RWPE2 (cell line): Measurements from ENCODE around the gene ZCCHC10.
A peak's percentile ranks its signal among the peaks of the same experiment; 100 is the strongest.

Experiments used
- ATAC-seq: fragments of 200-7000 bp; cut with Tn5 transposase; 3 replicates; pipeline ENCODE4 v1.9.1; 2021; ENCODE audit warnings: low read depth
- DNase-seq: peaks from one replicate; pipeline ENCODE4 v3.0.0-alpha.2; 2020; ENCODE audit warnings: low spot score
- H3K27ac ChIP-seq: fragments of 450-650 bp; 2 replicates; pipeline ENCODE4 v1.5.1; 2017; ENCODE audit warnings: mild to moderate bottlenecking; ENCODE audit not compliant: poor library complexity, severe bottlenecking
- H3K27me3 ChIP-seq: fragments of 250-450 bp; sonication (Bioruptor Pico); 2 replicates; pipeline ENCODE4 v1.5.1; 2021; ENCODE audit warnings: mild to moderate bottlenecking, moderate library complexity; ENCODE audit not compliant: insufficient read depth, poor library complexity, severe bottlenecking
- H3K36me3 ChIP-seq: fragments of 250-450 bp; sonication (Bioruptor Pico); 2 replicates; pipeline ENCODE4 v1.5.1; 2020; ENCODE audit warnings: low read depth, mild to moderate bottlenecking, moderate library complexity
- H3K4me1 ChIP-seq: fragments of 250-450 bp; sonication (Bioruptor Pico); 2 replicates; pipeline ENCODE4 v1.5.1; 2021; ENCODE audit warnings: mild to moderate bottlenecking, moderate library complexity; ENCODE audit not compliant: insufficient read depth, poor library complexity, severe bottlenecking
- H3K4me3 ChIP-seq: fragments of 250-450 bp; sonication (Bioruptor Pico); 2 replicates; pipeline ENCODE4 v1.5.1; 2021; ENCODE audit warnings: mild to moderate bottlenecking, moderate library complexity; ENCODE audit not compliant: severe bottlenecking
- H3K9me3 ChIP-seq: fragments of 250-450 bp; sonication (Bioruptor Pico); 2 replicates; pipeline ENCODE4 v1.5.1; 2021; ENCODE audit warnings: mild to moderate bottlenecking, moderate library complexity; ENCODE audit not compliant: severe bottlenecking
- CTCF ChIP-seq: fragments of 450-650 bp; IDR thresholded peaks from one replicate; pipeline ENCODE4 v1.5.1; 2017; ENCODE audit warnings: mild to moderate bottlenecking, moderate library complexity; ENCODE audit not compliant: poor library complexity, severe bottlenecking

ZCCHC10 gene

GRCh38 chr5:132953710-132954109 is 72.6 kb downstream of the ZCCHC10 start:
- ATAC-seq, result no peak
- H3K9me3 ChIP-seq, result no peaks in the 10 kb centered on the region
- H3K36me3 ChIP-seq, result peaks cover 37% of the 10 kb centered on the region
- TF ChIP-seq CTCF, result no peak
- H3K4me3 ChIP-seq, result no peak overlapping the region
- H3K27me3 ChIP-seq, result no peaks in the 10 kb centered on the region
- DNase-seq, result no peak
- H3K27ac ChIP-seq, result no peak overlapping the region
- H3K4me1 ChIP-seq, result peaks cover 2% of the 10 kb centered on the region

GRCh38 chr5:132952829-132953228 is 73.5 kb downstream of the ZCCHC10 start:
- no peak for TF ChIP-seq CTCF
- ATAC-seq, result no peak
- H3K4me1 ChIP-seq, result peaks cover 10% of the 10 kb centered on the region

GRCh38 chr5:132951897-132952296 is 74.5 kb downstream of the ZCCHC10 start:
- no peak for DNase-seq
- H3K4me1 ChIP-seq, result peaks cover 16% of the 10 kb centered on the region
- no peak for ATAC-seq
- H3K9me3 ChIP-seq, result no peaks in the 10 kb centered on the region
- no peak overlapping the region for H3K27ac ChIP-seq
- no peaks in the 10 kb centered on the region for H3K27me3 ChIP-seq
- no peak overlapping the region for H3K4me3 ChIP-seq
- no peak for TF ChIP-seq CTCF
- H3K36me3 ChIP-seq, result peaks cover 38% of the 10 kb centered on the region

More at GRCh38 chr5:132952829-132953228, 73.5 kb downstream of the ZCCHC10 start:
- H3K27ac ChIP-seq, result no peak overlapping the region
- no peaks in the 10 kb centered on the region for H3K9me3 ChIP-seq
- DNase-seq, result no peak
- H3K4me3 ChIP-seq, result no peak overlapping the region
- no peaks in the 10 kb centered on the region for H3K27me3 ChIP-seq
- H3K36me3 ChIP-seq, result peaks cover 34% of the 10 kb centered on the region

- H3K4me3 ChIP-seq, result no peak overlapping the region
- no peaks in the 10 kb centered on the region for H3K27me3 ChIP-seq
- no peak for TF ChIP-seq CTCF
- peak overlapping the region; percentile 70 for H3K27ac ChIP-seq
- DNase-seq (no peak), ATAC-seq (no peak)
- peaks cover 24% of the 10 kb centered on the region for H3K36me3 ChIP-seq
- peaks cover 16% of the 10 kb centered on the region for H3K4me1 ChIP-seq
- H3K9me3 ChIP-seq, result no peaks in the 10 kb centered on the region
Measured at GRCh38 chr5:132949136-132949535, 77.2 kb downstream of the ZCCHC10 start.

- ATAC-seq, result peak; percentile 76
- no peak overlapping the region for H3K4me3 ChIP-seq
- H3K36me3 ChIP-seq, result peaks cover 17% of the 10 kb centered on the region
- H3K9me3 ChIP-seq, result no peaks in the 10 kb centered on the region
- H3K27me3 ChIP-seq, result no peaks in the 10 kb centered on the region
- DNase-seq, result no peak
- no peak for TF ChIP-seq CTCF
- peak overlapping the region; percentile 70 for H3K27ac ChIP-seq
- H3K4me1 ChIP-seq, result peaks cover 16% of the 10 kb centered on the region
Measured at GRCh38 chr5:132947671-132948070, 78.7 kb downstream of the ZCCHC10 start.
